ENCODE measurements around the gene WDR4. TPM values are rescaled to one million over a fixed set of nuclear protein-coding genes. Genes with fewer than 3 reads are reported as not detected.
A peak's percentile ranks its signal among the peaks of the same experiment; 100 is the strongest.

WDR4 gene
- total and polyA plus RNA-seq, 9 of the 15 experiments (the other 6 are each of a cell fraction or from before 2014, with no cell fraction given) = 5.4 to 95.4 (median 32.1) TPM

DNA sequence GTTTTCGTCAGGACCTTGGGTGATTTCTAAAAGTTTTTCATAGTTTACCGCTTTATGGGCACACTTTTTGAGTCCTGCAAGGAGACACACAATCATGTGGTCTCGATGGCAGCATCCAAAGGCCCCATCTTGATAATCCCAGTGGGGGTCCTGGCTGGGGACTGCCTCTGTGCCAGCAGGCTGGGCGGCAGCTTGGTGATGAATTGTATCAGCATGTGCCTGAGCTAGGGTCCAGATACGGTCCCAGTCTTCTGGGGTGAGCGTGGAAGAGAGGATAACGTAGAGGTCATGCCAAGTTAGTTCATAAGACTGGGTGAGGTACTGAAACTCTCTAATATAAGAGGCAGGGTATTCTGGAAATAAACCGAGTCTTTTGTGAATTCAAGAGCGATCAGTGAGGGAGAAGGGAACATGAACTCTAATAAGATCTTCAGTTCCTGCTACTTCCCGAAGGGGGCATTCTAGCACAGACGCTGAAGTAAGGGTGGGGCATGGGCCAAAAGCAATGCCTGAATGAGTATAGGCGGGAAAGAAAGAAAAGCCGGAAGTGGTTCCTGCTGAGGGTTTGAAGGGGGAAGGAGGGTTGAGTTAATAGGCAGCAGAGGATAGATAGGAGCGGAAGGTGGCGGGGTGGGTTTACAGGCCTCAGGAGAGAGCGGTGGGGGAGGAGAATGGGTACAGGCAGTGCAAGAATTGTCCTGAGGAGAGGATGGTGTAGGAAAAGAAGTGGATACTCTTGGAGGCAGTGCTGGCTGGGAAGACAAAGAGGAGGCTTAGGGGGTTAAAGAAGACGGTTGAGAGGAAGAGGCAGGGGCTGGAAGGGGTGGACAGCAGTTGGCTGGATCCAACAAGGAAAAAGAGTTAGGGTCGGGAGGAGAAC lies 44.5 kb upstream of the WDR4 start (continued):
- TF ChIP-seq, protein P1, sequence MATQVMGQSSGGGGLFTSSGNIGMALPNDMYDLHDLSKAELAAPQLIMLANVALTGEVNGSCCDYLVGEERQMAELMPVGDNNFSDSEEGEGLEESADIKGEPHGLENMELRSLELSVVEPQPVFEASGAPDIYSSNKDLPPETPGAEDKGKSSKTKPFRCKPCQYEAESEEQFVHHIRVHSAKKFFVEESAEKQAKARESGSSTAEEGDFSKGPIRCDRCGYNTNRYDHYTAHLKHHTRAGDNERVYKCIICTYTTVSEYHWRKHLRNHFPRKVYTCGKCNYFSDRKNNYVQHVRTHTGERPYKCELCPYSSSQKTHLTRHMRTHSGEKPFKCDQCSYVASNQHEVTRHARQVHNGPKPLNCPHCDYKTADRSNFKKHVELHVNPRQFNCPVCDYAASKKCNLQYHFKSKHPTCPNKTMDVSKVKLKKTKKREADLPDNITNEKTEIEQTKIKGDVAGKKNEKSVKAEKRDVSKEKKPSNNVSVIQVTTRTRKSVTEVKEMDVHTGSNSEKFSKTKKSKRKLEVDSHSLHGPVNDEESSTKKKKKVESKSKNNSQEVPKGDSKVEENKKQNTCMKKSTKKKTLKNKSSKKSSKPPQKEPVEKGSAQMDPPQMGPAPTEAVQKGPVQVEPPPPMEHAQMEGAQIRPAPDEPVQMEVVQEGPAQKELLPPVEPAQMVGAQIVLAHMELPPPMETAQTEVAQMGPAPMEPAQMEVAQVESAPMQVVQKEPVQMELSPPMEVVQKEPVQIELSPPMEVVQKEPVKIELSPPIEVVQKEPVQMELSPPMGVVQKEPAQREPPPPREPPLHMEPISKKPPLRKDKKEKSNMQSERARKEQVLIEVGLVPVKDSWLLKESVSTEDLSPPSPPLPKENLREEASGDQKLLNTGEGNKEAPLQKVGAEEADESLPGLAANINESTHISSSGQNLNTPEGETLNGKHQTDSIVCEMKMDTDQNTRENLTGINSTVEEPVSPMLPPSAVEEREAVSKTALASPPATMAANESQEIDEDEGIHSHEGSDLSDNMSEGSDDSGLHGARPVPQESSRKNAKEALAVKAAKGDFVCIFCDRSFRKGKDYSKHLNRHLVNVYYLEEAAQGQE (IDR thresholded peaks at IDR 0.05; ENCODE audit: borderline replicate concordance) = peak; percentile 95
- TF ChIP-seq, protein P1 (CRISPR knock-in tag; IDR thresholded peaks at IDR 0.05; ENCODE audit: low read depth) = no peak
- no peak for TF ChIP-seq ILF3 (IDR thresholded peaks at IDR 0.05; ENCODE audit: borderline replicate concordance)
- TF ChIP-seq, protein P2, sequence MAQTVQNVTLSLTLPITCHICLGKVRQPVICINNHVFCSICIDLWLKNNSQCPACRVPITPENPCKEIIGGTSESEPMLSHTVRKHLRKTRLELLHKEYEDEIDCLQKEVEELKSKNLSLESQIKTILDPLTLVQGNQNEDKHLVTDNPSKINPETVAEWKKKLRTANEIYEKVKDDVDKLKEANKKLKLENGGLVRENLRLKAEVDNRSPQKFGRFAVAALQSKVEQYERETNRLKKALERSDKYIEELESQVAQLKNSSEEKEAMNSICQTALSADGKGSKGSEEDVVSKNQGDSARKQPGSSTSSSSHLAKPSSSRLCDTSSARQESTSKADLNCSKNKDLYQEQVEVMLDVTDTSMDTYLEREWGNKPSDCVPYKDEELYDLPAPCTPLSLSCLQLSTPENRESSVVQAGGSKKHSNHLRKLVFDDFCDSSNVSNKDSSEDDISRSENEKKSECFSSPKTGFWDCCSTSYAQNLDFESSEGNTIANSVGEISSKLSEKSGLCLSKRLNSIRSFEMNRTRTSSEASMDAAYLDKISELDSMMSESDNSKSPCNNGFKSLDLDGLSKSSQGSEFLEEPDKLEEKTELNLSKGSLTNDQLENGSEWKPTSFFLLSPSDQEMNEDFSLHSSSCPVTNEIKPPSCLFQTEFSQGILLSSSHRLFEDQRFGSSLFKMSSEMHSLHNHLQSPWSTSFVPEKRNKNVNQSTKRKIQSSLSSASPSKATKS (CRISPR knock-in tag; IDR thresholded peaks at IDR 0.05) = no peak
- TF ChIP-seq, protein P3, sequence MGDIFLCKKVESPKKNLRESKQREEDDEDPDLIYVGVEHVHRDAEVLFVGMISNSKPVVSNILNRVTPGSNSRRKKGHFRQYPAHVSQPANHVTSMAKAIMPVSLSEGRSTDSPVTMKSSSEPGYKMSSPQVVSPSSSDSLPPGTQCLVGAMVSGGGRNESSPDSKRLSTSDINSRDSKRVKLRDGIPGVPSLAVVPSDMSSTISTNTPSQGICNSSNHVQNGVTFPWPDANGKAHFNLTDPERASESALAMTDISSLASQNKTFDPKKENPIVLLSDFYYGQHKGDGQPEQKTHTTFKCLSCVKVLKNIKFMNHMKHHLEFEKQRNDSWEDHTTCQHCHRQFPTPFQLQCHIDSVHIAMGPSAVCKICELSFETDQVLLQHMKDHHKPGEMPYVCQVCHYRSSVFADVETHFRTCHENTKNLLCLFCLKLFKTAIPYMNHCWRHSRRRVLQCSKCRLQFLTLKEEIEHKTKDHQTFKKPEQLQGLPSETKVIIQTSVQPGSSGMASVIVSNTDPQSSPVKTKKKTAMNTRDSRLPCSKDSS (IDR thresholded peaks at IDR 0.05; ENCODE audit: low read depth, partially characterized antibody) = peak; percentile 50
- peak; percentile 76 for TF ChIP-seq NCOR1 (IDR thresholded peaks at IDR 0.05)
- TF ChIP-seq, protein P4, sequence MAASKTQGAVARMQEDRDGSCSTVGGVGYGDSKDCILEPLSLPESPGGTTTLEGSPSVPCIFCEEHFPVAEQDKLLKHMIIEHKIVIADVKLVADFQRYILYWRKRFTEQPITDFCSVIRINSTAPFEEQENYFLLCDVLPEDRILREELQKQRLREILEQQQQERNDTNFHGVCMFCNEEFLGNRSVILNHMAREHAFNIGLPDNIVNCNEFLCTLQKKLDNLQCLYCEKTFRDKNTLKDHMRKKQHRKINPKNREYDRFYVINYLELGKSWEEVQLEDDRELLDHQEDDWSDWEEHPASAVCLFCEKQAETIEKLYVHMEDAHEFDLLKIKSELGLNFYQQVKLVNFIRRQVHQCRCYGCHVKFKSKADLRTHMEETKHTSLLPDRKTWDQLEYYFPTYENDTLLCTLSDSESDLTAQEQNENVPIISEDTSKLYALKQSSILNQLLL (CRISPR knock-in tag; IDR thresholded peaks at IDR 0.05; ENCODE audit: borderline replicate concordance) = no peak
- peak; percentile 59 for TF ChIP-seq MTA2 (IDR thresholded peaks at IDR 0.05; ENCODE audit: low read depth)
- no peak for TF ChIP-seq KLF13 (tag; IDR thresholded peaks at IDR 0.05; ENCODE audit: borderline replicate concordance, low read depth)
- TF ChIP-seq POLR2G (IDR thresholded peaks at IDR 0.05; ENCODE audit: low read depth, low read length) = no peak
- no peak for TF ChIP-seq FOXK1 (CRISPR knock-in tag; IDR thresholded peaks at IDR 0.05; ENCODE audit: borderline replicate concordance)
- TF ChIP-seq TCF7L2 (IDR thresholded peaks at IDR 0.05; ENCODE audit: low read depth, low read length) = no peak
- no peak for TF ChIP-seq U2AF2 (optimal IDR thresholded peaks at IDR 0.05; ENCODE audit: low read depth, low read length)
